ENCODE measurements around the gene OSM. TPM values are rescaled to one million over a fixed set of nuclear protein-coding genes. Genes with fewer than 3 reads are reported as not detected.
A peak's percentile ranks its signal among the peaks of the same experiment; 100 is the strongest.

Gene OSM
- polyA plus RNA-seq, 2 of the 4 experiments (the other 2 are of a cell fraction): not detected

DNA sequence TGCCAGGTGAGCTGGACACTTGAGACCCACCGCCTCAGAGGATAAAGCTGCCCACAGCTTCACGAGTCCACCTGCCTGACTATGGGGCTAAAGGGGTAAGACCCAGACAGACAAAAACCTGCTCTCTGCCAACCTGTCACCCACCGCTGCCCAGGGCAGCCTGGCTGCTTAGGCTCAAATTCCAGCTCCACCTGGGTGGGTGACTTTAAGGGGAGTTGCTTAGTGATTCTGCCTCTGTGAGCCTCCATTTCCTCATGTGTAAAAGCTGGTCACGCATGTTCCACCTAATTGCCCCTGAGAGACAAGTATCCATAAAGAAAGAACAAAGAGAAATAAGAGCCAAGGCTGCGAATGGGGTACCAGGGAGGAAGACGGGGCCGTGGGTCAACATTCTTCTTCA is 26.4 kb upstream of the OSM start:
- H3K4me2 ChIP-seq: no peak overlapping the region
- DNase-seq (ENCODE audit: low read depth in 1 of 2, low spot score in 1 of 2) (no peak), FAIRE-seq (no peak), ATAC-seq (no peak)
- no peak overlapping the region for H3K4me3 ChIP-seq
- TF ChIP-seq CHD4 (IDR thresholded peaks at IDR 0.05; ENCODE audit: borderline replicate concordance) (no peak), MAFK (IDR thresholded peaks at IDR 0.05; ENCODE audit: partially characterized antibody) (no peak)
- H3K27ac ChIP-seq: no peak overlapping the region
- peaks cover 18% of the 10 kb centered on the region; the same call in 2 of the 3 replicates for H3K4me1 ChIP-seq
- 88% methylated on average over 6 of the region's 7 CpGs for WGBS (ENCODE audit: missing lambda C conversion rate)
- H3K9me3 ChIP-seq: no peaks in the 10 kb centered on the region
- POLR2A ChIA-PET: no interaction called here
- CTCF ChIA-PET: interaction anchor here (0.6 to 3.4 kb wide), 3 partner anchors 9 to 95 kb away, joined by 3 to 17 read pairs (median 6); partner anchors contain the start of gene RNF215

DNA sequence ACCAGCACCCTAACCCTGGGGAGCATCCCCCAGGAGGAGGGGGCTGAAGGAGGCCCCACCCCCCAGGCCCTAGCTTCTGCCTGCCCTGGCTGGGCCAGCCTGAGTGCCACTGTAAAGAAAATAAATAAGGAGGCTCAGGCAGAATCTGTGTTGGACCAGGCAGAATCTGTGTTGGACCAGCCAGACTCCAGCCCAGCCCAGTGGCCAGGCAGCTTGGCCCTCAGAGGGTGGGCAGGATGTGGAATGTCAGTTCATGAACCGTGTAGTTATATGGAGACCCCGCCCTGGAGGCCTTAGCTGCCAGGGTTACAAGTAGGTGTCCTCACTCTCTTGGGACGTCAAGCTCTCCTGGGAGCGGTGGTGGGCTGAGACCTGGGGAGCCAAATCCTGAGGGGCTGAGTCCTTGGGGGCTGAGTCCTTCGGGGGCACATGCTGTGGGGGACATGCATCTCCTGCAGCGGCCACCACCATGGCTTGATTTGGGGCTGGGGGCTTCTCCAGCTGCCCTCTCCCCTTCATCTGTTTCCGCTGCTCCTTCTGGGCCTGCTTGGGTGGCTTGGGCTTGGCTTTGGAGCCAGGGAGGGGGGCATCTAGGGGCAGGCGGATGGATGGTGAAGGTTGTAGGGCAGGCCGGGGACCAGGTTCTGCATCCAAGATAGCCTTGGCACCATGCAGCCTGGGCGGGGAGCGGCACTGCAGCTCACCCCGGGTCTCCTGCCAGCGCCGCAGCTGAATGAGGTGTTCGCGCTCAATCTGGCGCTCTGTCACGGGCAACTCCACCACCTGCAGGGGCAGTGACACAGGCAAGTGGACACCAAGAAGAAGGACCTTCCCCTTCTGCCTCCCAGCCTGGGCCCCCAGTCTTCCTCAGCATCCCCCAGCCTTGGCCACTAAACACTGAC is 25.7 kb upstream of the OSM start:
- WGBS (ENCODE audit: missing lambda C conversion rate): 94% methylated on average over 5 of the region's 18 CpGs
- FAIRE-seq: no peak
- H3K4me1 ChIP-seq: peaks cover 21% of the 10 kb centered on the region; the same call in 2 of the 3 replicates
- ATAC-seq: no peak
- no peak overlapping the region for H3K4me3 ChIP-seq
- no peak overlapping the region for H3K4me2 ChIP-seq
- TF ChIP-seq MAFK (IDR thresholded peaks at IDR 0.05; ENCODE audit: partially characterized antibody) (no peak), HDAC2 (IDR thresholded peaks at IDR 0.05) (no peak), EHF (CRISPR knock-in tag; IDR thresholded peaks at IDR 0.05) (no peak), RNF2 (IDR thresholded peaks at IDR 0.05; ENCODE audit: borderline replicate concordance, low read depth) (no peak), POLR2AphosphoS2 (conservative IDR thresholded peaks at IDR 0.05; ENCODE audit: low read length) (no peak), CEBPB (IDR thresholded peaks at IDR 0.05) (no peak), GATA3 (IDR thresholded peaks at IDR 0.05; ENCODE audit: borderline replicate concordance) (no peak)
- TF ChIP-seq, protein P1, sequence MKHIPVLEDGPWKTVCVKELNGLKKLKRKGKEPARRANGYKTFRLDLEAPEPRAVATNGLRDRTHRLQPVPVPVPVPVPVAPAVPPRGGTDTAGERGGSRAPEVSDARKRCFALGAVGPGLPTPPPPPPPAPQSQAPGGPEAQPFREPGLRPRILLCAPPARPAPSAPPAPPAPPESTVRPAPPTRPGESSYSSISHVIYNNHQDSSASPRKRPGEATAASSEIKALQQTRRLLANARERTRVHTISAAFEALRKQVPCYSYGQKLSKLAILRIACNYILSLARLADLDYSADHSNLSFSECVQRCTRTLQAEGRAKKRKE (CRISPR knock-in tag; IDR thresholded peaks at IDR 0.05; ENCODE audit: low read depth): no peak
- TF ChIP-seq, protein P2, sequence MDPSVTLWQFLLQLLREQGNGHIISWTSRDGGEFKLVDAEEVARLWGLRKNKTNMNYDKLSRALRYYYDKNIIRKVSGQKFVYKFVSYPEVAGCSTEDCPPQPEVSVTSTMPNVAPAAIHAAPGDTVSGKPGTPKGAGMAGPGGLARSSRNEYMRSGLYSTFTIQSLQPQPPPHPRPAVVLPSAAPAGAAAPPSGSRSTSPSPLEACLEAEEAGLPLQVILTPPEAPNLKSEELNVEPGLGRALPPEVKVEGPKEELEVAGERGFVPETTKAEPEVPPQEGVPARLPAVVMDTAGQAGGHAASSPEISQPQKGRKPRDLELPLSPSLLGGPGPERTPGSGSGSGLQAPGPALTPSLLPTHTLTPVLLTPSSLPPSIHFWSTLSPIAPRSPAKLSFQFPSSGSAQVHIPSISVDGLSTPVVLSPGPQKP (IDR thresholded peaks at IDR 0.05; ENCODE audit: low read depth, low read length): no peak
- DNase-seq (ENCODE audit: low read depth in 1 of 2, low spot score in 1 of 2): no peak
- POLR2A ChIA-PET: no interaction called here
- H3K27ac ChIP-seq: no peak overlapping the region
- no peaks in the 10 kb centered on the region for H3K9me3 ChIP-seq
- CTCF ChIA-PET: interaction anchor here (1.0 to 3.4 kb wide), 7 partner anchors 10 to 95 kb away, joined by 3 to 17 read pairs (median 4); partner anchors contain the start of genes RNF215 and TBC1D10A

DNA sequence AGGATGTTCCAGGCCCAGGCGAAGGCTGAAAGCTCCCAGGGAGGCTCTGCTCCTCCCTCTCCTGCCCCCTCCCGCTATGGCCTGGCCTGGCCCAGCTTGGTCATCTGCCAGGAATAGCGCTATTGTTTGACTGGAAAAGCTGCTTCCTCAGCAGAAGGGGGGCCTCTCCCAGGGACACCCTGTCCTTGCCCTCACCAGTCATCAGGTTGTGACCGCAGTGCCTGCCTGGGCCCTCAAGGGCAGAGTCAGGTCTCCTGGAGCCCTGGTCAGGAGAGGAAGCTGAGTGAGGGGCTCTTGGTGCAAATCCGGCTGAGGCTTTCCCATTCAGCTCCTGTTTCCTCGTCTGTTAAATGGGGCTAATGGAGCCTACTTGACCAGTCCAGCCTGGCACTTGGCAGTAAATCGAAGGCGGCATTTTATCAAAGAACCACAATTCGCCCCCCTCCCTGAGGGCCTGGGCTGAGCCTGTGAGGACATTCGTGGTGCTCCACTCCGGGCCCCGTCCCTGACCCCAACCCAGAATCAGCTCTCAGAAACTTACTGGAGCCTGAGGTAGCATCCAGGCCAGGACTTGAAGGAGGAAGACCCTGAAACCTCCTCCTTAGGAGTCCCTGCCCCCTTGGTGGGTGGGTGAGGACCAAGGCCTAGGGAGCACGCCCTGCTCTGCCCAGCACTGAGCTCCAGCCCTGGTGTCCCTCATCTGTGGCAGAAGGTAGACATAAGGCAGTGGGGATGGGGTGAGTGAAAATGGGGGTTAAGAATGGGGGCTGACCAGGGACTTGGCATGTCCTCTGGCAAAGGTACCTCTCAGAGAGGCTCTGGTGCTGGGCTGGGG is 24.6 kb upstream of the OSM start:
- ChIA-PET POLR2A (no interaction called here), CTCF (interaction anchor here (1.0 to 3.4 kb wide), 9 partner anchors 11 to 666 kb away, joined by 3 to 17 read pairs (median 3); partner anchors contain the start of gene TBC1D10A)
- no peak for DNase-seq (ENCODE audit: low read depth in 1 of 2, low spot score in 1 of 2)
- ATAC-seq: no peak
- 95% methylated on average over 8 of the region's 13 CpGs for WGBS (ENCODE audit: missing lambda C conversion rate)
- Histone ChIP-seq H3K4me2 (no peak overlapping the region), H3K4me3 (no peak overlapping the region), H3K9me3 (no peaks in the 10 kb centered on the region), H3K4me1 (peaks cover 31% of the 10 kb centered on the region), H3K27ac (peak overlapping the region in 1 of 2 experiments; percentile 57; a peak in 1 of 6 replicates)
- no peak for FAIRE-seq
- TF ChIP-seq, protein P3, sequence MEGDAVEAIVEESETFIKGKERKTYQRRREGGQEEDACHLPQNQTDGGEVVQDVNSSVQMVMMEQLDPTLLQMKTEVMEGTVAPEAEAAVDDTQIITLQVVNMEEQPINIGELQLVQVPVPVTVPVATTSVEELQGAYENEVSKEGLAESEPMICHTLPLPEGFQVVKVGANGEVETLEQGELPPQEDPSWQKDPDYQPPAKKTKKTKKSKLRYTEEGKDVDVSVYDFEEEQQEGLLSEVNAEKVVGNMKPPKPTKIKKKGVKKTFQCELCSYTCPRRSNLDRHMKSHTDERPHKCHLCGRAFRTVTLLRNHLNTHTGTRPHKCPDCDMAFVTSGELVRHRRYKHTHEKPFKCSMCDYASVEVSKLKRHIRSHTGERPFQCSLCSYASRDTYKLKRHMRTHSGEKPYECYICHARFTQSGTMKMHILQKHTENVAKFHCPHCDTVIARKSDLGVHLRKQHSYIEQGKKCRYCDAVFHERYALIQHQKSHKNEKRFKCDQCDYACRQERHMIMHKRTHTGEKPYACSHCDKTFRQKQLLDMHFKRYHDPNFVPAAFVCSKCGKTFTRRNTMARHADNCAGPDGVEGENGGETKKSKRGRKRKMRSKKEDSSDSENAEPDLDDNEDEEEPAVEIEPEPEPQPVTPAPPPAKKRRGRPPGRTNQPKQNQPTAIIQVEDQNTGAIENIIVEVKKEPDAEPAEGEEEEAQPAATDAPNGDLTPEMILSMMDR (IDR thresholded peaks at IDR 0.05): no peak
- TF ChIP-seq KDM5A (IDR thresholded peaks at IDR 0.05): no peak
- no peak for TF ChIP-seq POLR2A (IDR thresholded peaks at IDR 0.05; ENCODE audit: low read length)
- no peak for TF ChIP-seq HOXB13 (CRISPR knock-in tag; IDR thresholded peaks at IDR 0.05; ENCODE audit: low read depth)
- TF ChIP-seq NFE2L2 (conservative IDR thresholded peaks at IDR 0.05; ENCODE audit: low read length): no peak
- TF ChIP-seq, protein P2 (IDR thresholded peaks at IDR 0.05; ENCODE audit: low read depth, low read length): no peak
- no peak for TF ChIP-seq BHLHE40 (IDR thresholded peaks at IDR 0.05; ENCODE audit: low read depth, low read length)
- no peak for TF ChIP-seq TP53 (CRISPR knock-in tag; IDR thresholded peaks at IDR 0.05)
- no peak for TF ChIP-seq ESRRA (IDR thresholded peaks at IDR 0.05; ENCODE audit: borderline replicate concordance, low read length)
- TF ChIP-seq MAFK (IDR thresholded peaks at IDR 0.05; ENCODE audit: partially characterized antibody): no peak
- no peak for TF ChIP-seq JUNB (IDR thresholded peaks at IDR 0.05)
- TF ChIP-seq, protein P4, sequence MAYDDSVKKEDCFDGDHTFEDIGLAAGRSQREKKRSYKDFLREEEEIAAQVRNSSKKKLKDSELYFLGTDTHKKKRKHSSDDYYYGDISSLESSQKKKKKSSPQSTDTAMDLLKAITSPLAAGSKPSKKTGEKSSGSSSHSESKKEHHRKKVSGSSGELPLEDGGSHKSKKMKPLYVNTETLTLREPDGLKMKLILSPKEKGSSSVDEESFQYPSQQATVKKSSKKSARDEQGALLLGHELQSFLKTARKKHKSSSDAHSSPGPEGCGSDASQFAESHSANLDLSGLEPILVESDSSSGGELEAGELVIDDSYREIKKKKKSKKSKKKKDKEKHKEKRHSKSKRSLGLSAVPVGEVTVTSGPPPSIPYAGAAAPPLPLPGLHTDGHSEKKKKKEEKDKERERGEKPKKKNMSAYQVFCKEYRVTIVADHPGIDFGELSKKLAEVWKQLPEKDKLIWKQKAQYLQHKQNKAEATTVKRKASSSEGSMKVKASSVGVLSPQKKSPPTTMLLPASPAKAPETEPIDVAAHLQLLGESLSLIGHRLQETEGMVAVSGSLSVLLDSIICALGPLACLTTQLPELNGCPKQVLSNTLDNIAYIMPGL (CRISPR knock-in tag; IDR thresholded peaks at IDR 0.05; ENCODE audit: borderline replicate concordance): no peak
- TF ChIP-seq CBX8 (IDR thresholded peaks at IDR 0.05): no peak
- TF ChIP-seq EHMT2 (IDR thresholded peaks at IDR 0.05; ENCODE audit: low read depth): no peak
- TF ChIP-seq, protein P1 (CRISPR knock-in tag; IDR thresholded peaks at IDR 0.05; ENCODE audit: low read depth): no peak

Data from A549 (cell line).